Right lobe of liver (tissue), 4 donors: ENCODE results near the gene ZNF581.

Experiments used
- CTCF ChIP-seq, 4 donors: fragments of 200-600 bp in 3 of 4; fragments of 450-650 bp in 1 of 4; IDR thresholded peaks; one replicate each; pipeline versions ENCODE4 v1.5.1 to v1.8.0; 2016 to 2022; ENCODE audit warnings: antibody characterized with exemption in 4 of 4, mild to moderate bottlenecking in 2 of 4
- POLR2A ChIP-seq: fragments of 450-650 bp; IDR thresholded peaks from one replicate; pipeline ENCODE4 v1.6.1; 2017; ENCODE audit warnings: antibody characterized with exemption, mild to moderate bottlenecking
- donor health status: DM: no; HTN: no; CAD: no.
- donor health status: DM: no; HTN: no; CAD: no.
- donor health status: DM: no; HTN: yes; CAD: no.

GRCh38 chr19:55675661-55676354, 32.4 kb downstream of the ZNF581 start:
- TF ChIP-seq CTCF (IDR thresholded peaks at IDR 0.05) (no peak), POLR2A (no peak)
